Caco-2 (cell line): ENCODE results near the gene BAG3. TPM values are rescaled to one million over a fixed set of nuclear protein-coding genes. Genes with fewer than 3 reads are reported as not detected.

Experiments
- BruUV-seq: library from RNA; stranded (reverse); fragments of 400-500 nt; replicated peaks from 2 replicates; lab custom pipeline; 2021; lab: Mats Ljungman, UMichigan
- CTCF ChIA-PET: fragments of 300-600 bp; sonication (Branson Sonifier 250); formaldehyde crosslinking; loops from one replicate; lab custom pipeline; 2022; ENCODE audit warnings: antibody characterized with exemption; lab: Charles Lee
- POLR2A ChIA-PET: fragments of 300-600 bp; sonication (Branson Sonifier 250); formaldehyde crosslinking; loops from one replicate; lab custom pipeline; 2022; ENCODE audit warnings: antibody characterized with exemption; lab: Charles Lee
- DNase-seq, 2 experiments: peaks; one replicate each; pipeline versions ENCODE4 v3.0.0 to v3.0.0-alpha.2; 2020 to 2022
- H3K27me3 ChIP-seq: replicated peaks from 2 replicates; pipeline ENCODE4 v1.6.0; 2011; ENCODE audit warnings: low read length; ENCODE audit not compliant: control insufficient read depth, insufficient read depth
- H3K36me3 ChIP-seq: 2 replicates; pipeline ENCODE4 v1.5.1; 2011; ENCODE audit warnings: low read length; ENCODE audit not compliant: control insufficient read depth, insufficient read depth
- H3K4me1 ChIP-seq: fragments of 250-450 bp; sonication (Bioruptor Pico); 2 replicates; pipeline ENCODE4 v1.5.1; 2020; ENCODE audit warnings: mild to moderate bottlenecking
- H3K4me3 ChIP-seq: 2 replicates; pipeline ENCODE4 v1.5.1; 2011; ENCODE audit warnings: low read depth, mild to moderate bottlenecking, control low read depth, low read length
- H3K9me3 ChIP-seq: fragments of 250-450 bp; sonication (Bioruptor Pico); 2 replicates; pipeline ENCODE4 v1.5.1; 2020; ENCODE audit warnings: mild to moderate bottlenecking, moderate library complexity
- H3K27ac Mint-ChIP-seq: one replicate; pipeline ENCODE4 v1.8.0; 2022; ENCODE audit warnings: mixed read lengths; ENCODE audit not compliant: unreplicated experiment
- H3K27me3 Mint-ChIP-seq: one replicate; pipeline ENCODE4 v1.8.0; 2022; ENCODE audit warnings: mixed read lengths; ENCODE audit not compliant: insufficient read depth, unreplicated experiment
- H3K36me3 Mint-ChIP-seq: one replicate; pipeline ENCODE4 v1.8.0; 2022; ENCODE audit warnings: mild to moderate bottlenecking, mixed read lengths; ENCODE audit not compliant: insufficient read depth, unreplicated experiment
- H3K4me1 Mint-ChIP-seq: one replicate; pipeline ENCODE4 v1.8.0; 2022; ENCODE audit warnings: low read depth, mixed read lengths; ENCODE audit not compliant: unreplicated experiment
- H3K4me3 Mint-ChIP-seq: one replicate; pipeline ENCODE4 v1.8.0; 2022; ENCODE audit warnings: mild to moderate bottlenecking, moderate library complexity, mixed read lengths; ENCODE audit not compliant: unreplicated experiment
- H3K9me3 Mint-ChIP-seq: one replicate; pipeline ENCODE4 v1.8.0; 2022; ENCODE audit warnings: mixed read lengths; ENCODE audit not compliant: unreplicated experiment
- intact Hi-C: fragments of 100-400 bp; cut with micrococcal nuclease; formaldehyde crosslinking; loops from one replicate; pipeline ENCODE4 v1.10.0; 2022; ENCODE audit not compliant: unreplicated experiment
- total RNA-seq: library from RNA; stranded (reverse); gene quantifications from 2 replicates; pipeline ENCODE4 v1.2.3, GENCODE V29; 2022
- TF ChIP-seq, protein P1 (sequence below), 2 experiments: fragments of 200-600 bp in 1 of 2; IDR thresholded peaks; 1 replicate in 1 of 2; 2 replicates in 1 of 2; pipeline versions ENCODE4 v1.5.1 to v1.8.0; 2011 to 2022; ENCODE audit warnings: antibody characterized with exemption in 1 of 2, control low read depth in 1 of 2, inconsistent platforms in 1 of 2, low read depth in 1 of 2, low read length in 1 of 2, mild to moderate bottlenecking in 1 of 2, moderate library complexity in 1 of 2; ENCODE audit not compliant: insufficient read depth in 1 of 2, severe bottlenecking in 1 of 2, unreplicated experiment in 1 of 2

The BAG3 gene
- total RNA-seq, 1 experiment from 2014 or later, result 30.7 TPM

DNA sequence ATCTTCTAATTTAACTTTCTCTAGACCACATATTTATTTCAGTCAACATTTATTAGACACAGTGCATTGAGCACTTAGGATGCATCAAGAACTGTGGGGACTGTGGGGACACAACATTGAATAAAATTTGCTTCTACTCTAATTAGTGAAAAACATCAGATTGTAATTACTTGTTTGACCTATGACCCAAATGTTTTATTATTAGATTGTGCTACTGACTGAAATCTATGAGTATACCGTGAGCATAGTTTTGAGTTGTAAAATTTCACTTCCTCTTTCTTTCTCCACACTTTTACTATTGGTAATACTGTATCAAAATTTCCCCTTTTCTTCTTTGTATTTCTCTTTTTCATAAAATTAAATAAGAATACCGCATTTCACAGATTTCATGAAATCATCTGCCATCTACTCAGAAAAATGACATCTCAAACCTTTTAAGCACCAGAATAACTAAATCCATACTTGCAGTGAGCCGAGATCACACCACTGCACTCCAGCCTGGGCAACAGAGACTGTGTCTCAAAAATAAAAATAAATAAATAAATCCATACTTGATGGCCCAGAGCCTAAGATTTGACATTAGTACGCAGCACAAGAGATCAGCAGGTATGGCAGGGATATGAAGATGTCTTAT lies 49.3 kb downstream of the BAG3 start:
- no peaks in the 10 kb centered on the region for H3K36me3 Mint-ChIP-seq

DNA sequence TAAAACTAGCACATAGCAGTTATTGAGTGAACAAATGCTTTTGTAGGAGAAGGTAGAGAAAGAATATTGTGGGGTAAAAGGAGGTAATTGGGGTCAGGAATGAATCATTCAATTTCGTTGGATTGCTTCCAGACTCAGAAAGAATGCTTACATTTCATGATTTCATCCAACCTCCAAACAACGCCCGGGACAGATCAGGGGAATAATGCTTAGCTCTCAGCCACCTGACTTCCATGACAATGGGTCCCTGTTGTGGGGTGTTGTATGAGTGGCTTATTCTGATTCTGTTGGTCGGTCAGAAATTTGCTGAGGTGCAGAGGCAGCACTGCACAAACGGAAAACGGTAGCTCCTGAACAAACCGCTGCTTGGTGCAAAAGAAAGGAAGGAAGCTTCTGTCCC lies 50.7 kb downstream of the BAG3 start:
- no peaks in the 10 kb centered on the region for H3K36me3 Mint-ChIP-seq
- no peaks in the 10 kb centered on the region for H3K36me3 ChIP-seq
- intact Hi-C loops, result no loop called here
- peaks cover 4% of the 10 kb centered on the region; the same call in 1 of the 2 replicates for H3K9me3 ChIP-seq
- TF ChIP-seq, protein P1, sequence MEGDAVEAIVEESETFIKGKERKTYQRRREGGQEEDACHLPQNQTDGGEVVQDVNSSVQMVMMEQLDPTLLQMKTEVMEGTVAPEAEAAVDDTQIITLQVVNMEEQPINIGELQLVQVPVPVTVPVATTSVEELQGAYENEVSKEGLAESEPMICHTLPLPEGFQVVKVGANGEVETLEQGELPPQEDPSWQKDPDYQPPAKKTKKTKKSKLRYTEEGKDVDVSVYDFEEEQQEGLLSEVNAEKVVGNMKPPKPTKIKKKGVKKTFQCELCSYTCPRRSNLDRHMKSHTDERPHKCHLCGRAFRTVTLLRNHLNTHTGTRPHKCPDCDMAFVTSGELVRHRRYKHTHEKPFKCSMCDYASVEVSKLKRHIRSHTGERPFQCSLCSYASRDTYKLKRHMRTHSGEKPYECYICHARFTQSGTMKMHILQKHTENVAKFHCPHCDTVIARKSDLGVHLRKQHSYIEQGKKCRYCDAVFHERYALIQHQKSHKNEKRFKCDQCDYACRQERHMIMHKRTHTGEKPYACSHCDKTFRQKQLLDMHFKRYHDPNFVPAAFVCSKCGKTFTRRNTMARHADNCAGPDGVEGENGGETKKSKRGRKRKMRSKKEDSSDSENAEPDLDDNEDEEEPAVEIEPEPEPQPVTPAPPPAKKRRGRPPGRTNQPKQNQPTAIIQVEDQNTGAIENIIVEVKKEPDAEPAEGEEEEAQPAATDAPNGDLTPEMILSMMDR (IDR thresholded peaks at IDR 0.05; ENCODE audit: insufficient read depth in 1 of 2, low read depth in 1 of 2, low read length in 1 of 2, severe bottlenecking in 1 of 2, unreplicated experiment in 1 of 2), result no peak
- H3K4me3 Mint-ChIP-seq, result no peak overlapping the region
- H3K27me3 Mint-ChIP-seq, result no peaks in the 10 kb centered on the region
- ChIA-PET POLR2A (interaction anchor here (0.8 kb wide), 1 partner anchor 24 kb away, joined by 3 read pairs; the partner anchor contains the start of gene INPP5F), CTCF (no interaction called here)
- H3K27me3 ChIP-seq, result no peaks in the 10 kb centered on the region
- BruUV-seq, result no TSS peak
- no peaks in the 10 kb centered on the region for H3K4me1 ChIP-seq
- DNase-seq, result no peak
- H3K27ac Mint-ChIP-seq, result no peak overlapping the region
- no peaks in the 10 kb centered on the region for H3K4me1 Mint-ChIP-seq
- no peak overlapping the region for H3K4me3 ChIP-seq
- peaks cover 8% of the 10 kb centered on the region for H3K9me3 Mint-ChIP-seq

More for the DNA sequence above, 49.3 kb downstream of the BAG3 start:
- no TSS peak for BruUV-seq
- intact Hi-C loops, result no loop called here
- TF ChIP-seq, protein P1 (IDR thresholded peaks at IDR 0.05; ENCODE audit: insufficient read depth in 1 of 2, low read depth in 1 of 2, low read length in 1 of 2, severe bottlenecking in 1 of 2, unreplicated experiment in 1 of 2), result no peak
- Mint-ChIP-seq H3K9me3 (peaks cover 9% of the 10 kb centered on the region), H3K4me1 (no peaks in the 10 kb centered on the region), H3K27ac (no peak overlapping the region), H3K27me3 (no peaks in the 10 kb centered on the region), H3K4me3 (no peak overlapping the region)
- Histone ChIP-seq H3K9me3 (no peaks in the 10 kb centered on the region; the same call in 1 of the 2 replicates), H3K4me1 (no peaks in the 10 kb centered on the region), H3K27me3 (no peaks in the 10 kb centered on the region), H3K36me3 (no peaks in the 10 kb centered on the region), H3K4me3 (no peak overlapping the region)
- CTCF ChIA-PET, result no interaction called here
- no peak for DNase-seq
- POLR2A ChIA-PET, result no interaction called here

DNA sequence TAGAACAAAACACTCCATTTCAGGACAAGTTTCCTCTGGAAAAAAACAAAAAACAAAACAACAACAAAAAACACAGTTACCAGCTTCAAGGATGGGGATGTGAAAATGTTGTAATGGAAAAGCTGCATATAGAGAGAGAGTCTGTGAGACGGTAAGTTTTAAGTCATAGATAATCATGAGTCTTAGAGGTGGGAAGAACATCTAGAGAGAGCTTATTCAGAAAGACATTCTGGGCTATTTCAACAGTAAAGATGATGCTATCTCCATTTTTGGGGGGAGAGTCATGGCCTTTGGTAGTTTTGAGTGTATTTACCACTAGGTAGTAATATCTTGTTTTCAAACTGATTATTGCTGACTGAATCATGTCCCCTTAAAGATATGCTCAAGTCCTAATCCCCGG lies 51.4 kb downstream of the BAG3 start:
- Histone ChIP-seq H3K27me3 (no peaks in the 10 kb centered on the region), H3K9me3 (peaks cover 10% of the 10 kb centered on the region; the same call in 1 of the 2 replicates), H3K4me3 (no peak overlapping the region), H3K36me3 (no peaks in the 10 kb centered on the region), H3K4me1 (no peaks in the 10 kb centered on the region)
- Mint-ChIP-seq H3K27me3 (no peaks in the 10 kb centered on the region), H3K27ac (no peak overlapping the region), H3K4me1 (no peaks in the 10 kb centered on the region), H3K36me3 (no peaks in the 10 kb centered on the region), H3K9me3 (peaks cover 13% of the 10 kb centered on the region), H3K4me3 (no peak overlapping the region)
- no peak for DNase-seq
- intact Hi-C loops, result no loop called here
- CTCF ChIA-PET, result interaction anchor here (0.7 kb wide), 1 partner anchor 28 kb away, joined by 3 read pairs; no protein-coding TSS in a partner anchor
- POLR2A ChIA-PET, result interaction anchor here (0.8 kb wide), 1 partner anchor 23 kb away, joined by 3 read pairs; the partner anchor contains the start of gene INPP5F
- TF ChIP-seq, protein P1 (IDR thresholded peaks at IDR 0.05; ENCODE audit: insufficient read depth in 1 of 2, low read depth in 1 of 2, low read length in 1 of 2, severe bottlenecking in 1 of 2, unreplicated experiment in 1 of 2), result no peak
- no TSS peak for BruUV-seq
